Body of pancreas (tissue), 4 donors: ENCODE measurements around the gene SMCHD1. TPM values are rescaled to one million over a fixed set of nuclear protein-coding genes. Genes with fewer than 3 reads are reported as not detected.

Experiments used
- ATAC-seq: fragments of 150-250 bp; one replicate; pipeline ENCODE4 v1.9.1; 2016
- DNase-seq, 4 donors: peaks; one replicate each; pipeline ENCODE4 v3.0.0-alpha.2; 2019
- H3K27ac ChIP-seq, 4 donors: fragments of 200-600 bp; sonication (generic); 1 replicate in 3 of 4; 2 replicates in 1 of 4; pipeline versions ENCODE4 v1.5.1 to v1.6.1; 2016 to 2019; ENCODE audit warnings: mild to moderate bottlenecking in 1 of 4, mixed read lengths in 1 of 4, moderate library complexity in 1 of 4
- H3K27me3 ChIP-seq, 2 donors: fragments of 200-600 bp; sonication (generic); one replicate each; pipeline ENCODE4 v1.6.0; 2016; ENCODE audit warnings: mild to moderate bottlenecking in 1 of 2
- H3K36me3 ChIP-seq, 2 donors: fragments of 200-600 bp; sonication (generic); replicated peaks in 1 of 2; 2 replicates each; pipeline ENCODE4 v1.5.1; 2016; ENCODE audit warnings: low read depth in 2 of 2; ENCODE audit not compliant: insufficient read depth in 1 of 2
- H3K4me1 ChIP-seq: fragments of 200-600 bp; sonication (generic); one replicate; pipeline ENCODE4 v1.6.0; 2016
- H3K4me3 ChIP-seq, 2 donors: fragments of 200-600 bp; sonication (generic); 1 replicate in 1 of 2; 2 replicates in 1 of 2; pipeline ENCODE4 v1.5.1; 2016 to 2019
- H3K9me3 ChIP-seq, 3 donors: fragments of 200-600 bp; sonication (generic); 1 replicate in 2 of 3; 2 replicates in 1 of 3; pipeline ENCODE4 v1.5.1; 2016
- POLR2A ChIP-seq, 3 donors: fragments of 450-650 bp; IDR thresholded peaks; one replicate each; pipeline ENCODE4 v1.6.1; 2016; ENCODE audit warnings: antibody characterized with exemption in 3 of 3, mild to moderate bottlenecking in 2 of 3
- WGBS, 2 donors: methylation state at CpG; one replicate each; pipeline ENCODE4 v1.1.5; 2017; 5-methylcytosine and 5-hydroxymethylcytosine counted together
- intact Hi-C: fragments of 100-400 bp; cut with DNase I; formaldehyde crosslinking; loops from one replicate; pipeline ENCODE4 v1.15.1; 2023
- total RNA-seq, 2 donors: library from RNA; depleted of rRNA; stranded (reverse); fragments of >200 nt; gene quantifications; one replicate each; pipeline ENCODE4 v1.1.0, GENCODE V29; 2016
- TF ChIP-seq, protein P1 (sequence below), 7 experiments: fragments of 450-650 bp in 4 of 7; fragments of 200-600 bp in 3 of 7; sonication (generic) in 3 of 7; IDR thresholded peaks; one replicate each; pipeline ENCODE4 v1.5.1; 2016 to 2019; ENCODE audit warnings: antibody characterized with exemption in 7 of 7

SMCHD1 gene
- total RNA-seq, 2 donors from 2014 or later, result 56.0 to 100 TPM

DNA sequence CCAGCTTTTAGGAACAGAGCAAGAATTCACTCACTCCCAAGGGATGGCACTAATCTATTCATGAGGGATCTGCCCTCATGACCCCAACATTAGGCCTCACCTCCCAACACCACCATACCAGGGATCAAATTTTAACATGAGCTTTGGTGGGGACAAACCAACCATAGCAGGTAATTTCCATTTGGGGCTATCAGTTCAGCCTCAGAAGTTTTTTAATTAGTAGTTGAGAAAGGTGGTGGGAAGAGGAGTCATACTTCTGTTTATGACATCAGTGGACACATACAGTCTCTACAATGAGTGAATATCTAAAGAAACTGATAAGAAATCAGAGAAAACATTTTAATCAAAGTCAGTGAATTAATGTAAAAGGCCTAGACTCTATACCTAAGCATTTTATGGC lies 131.7 kb downstream of the SMCHD1 start:
- Histone ChIP-seq H3K36me3 (peaks cover 0 to 26% of the 10 kb centered on the region in 2 donors), H3K27ac (no peak overlapping the region), H3K4me1 (no peaks in the 10 kb centered on the region), H3K4me3 (no peak overlapping the region), H3K27me3 (no peaks in the 10 kb centered on the region), H3K9me3 (no peaks in the 10 kb centered on the region)
- TF ChIP-seq, protein P1, sequence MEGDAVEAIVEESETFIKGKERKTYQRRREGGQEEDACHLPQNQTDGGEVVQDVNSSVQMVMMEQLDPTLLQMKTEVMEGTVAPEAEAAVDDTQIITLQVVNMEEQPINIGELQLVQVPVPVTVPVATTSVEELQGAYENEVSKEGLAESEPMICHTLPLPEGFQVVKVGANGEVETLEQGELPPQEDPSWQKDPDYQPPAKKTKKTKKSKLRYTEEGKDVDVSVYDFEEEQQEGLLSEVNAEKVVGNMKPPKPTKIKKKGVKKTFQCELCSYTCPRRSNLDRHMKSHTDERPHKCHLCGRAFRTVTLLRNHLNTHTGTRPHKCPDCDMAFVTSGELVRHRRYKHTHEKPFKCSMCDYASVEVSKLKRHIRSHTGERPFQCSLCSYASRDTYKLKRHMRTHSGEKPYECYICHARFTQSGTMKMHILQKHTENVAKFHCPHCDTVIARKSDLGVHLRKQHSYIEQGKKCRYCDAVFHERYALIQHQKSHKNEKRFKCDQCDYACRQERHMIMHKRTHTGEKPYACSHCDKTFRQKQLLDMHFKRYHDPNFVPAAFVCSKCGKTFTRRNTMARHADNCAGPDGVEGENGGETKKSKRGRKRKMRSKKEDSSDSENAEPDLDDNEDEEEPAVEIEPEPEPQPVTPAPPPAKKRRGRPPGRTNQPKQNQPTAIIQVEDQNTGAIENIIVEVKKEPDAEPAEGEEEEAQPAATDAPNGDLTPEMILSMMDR (IDR thresholded peaks at IDR 0.05), result no peak
- no peak for TF ChIP-seq POLR2A (IDR thresholded peaks at IDR 0.05)
- intact Hi-C loops, result no loop called here
- ATAC-seq (no peak), DNase-seq (no peak)

DNA sequence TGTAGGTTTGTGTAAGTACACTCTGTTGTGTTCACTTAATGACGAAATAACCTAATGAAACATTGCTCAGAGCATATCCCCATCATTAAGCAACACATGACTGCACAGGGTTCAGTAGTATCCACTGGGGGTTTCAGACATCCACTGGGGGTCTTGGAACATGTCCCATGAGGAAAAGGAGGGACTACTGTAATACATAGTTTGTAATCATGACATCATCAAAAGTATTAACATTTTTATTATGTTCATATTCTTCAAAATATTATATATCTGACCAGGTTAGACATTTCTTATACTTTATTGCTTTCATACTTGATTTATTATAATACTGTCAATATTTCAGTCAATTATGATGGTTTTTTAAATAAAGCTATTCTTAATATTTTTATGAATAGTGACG lies 136.9 kb downstream of the SMCHD1 start:
- Histone ChIP-seq H3K4me3 (no peak overlapping the region), H3K27me3 (no peaks in the 10 kb centered on the region), H3K36me3 (peaks cover 12 to 15% of the 10 kb centered on the region in 2 donors), H3K4me1 (no peaks in the 10 kb centered on the region), H3K9me3 (no peaks in the 10 kb centered on the region), H3K27ac (no peak overlapping the region)
- DNase-seq, result no peak
- no peak for ATAC-seq
- TF ChIP-seq, protein P1 (IDR thresholded peaks at IDR 0.05), result no peak
- no peak for TF ChIP-seq POLR2A (IDR thresholded peaks at IDR 0.05)
- intact Hi-C loops, result no loop called here
- 95 to 98% methylated on average over 2 of the region's 2 CpGs for WGBS, 2 donors

DNA sequence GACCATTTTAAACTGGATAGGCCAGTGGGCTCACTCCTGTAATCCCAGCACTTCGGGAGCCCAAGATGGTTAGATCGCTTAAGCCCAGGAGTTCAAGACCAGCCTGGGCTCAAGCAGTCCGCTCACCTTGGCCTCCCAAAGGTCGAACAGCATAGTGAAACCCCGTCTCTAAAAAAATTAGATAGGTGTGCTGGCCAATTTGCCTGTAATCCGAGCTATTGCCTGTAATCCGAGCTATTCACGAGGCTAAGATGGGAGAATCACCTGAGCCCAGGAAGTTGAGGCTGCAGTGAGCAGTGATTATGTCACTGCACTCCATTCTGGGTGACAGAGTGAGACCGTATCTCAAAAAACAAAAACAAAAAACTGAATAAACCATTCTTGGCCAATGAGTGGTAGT lies 138.6 kb downstream of the SMCHD1 start:
- ATAC-seq, result no peak
- no peak for DNase-seq

DNA sequence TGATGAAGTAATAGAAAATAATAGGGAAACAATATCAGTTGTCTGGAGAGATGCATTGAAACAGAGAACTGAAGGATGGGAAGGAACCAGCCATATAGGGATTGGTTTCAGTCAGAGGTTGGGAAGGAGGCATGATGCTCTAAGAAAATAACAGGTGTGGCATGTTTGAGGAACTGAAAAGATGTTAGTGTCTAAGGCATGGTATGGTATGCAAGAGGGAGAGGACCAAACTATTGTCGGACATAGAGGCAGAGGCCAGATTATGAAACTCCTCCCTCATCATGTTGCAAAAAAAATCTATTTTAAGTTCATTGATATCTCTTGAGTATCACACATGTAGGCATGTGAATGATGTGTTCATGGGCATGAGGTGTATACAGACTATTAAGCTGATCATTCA lies 142.4 kb downstream of the SMCHD1 start:
- Histone ChIP-seq H3K9me3 (no peaks in the 10 kb centered on the region), H3K27ac (no peak overlapping the region), H3K36me3 (peaks cover 12 to 17% of the 10 kb centered on the region in 2 donors), H3K4me3 (no peak overlapping the region), H3K27me3 (no peaks in the 10 kb centered on the region), H3K4me1 (no peaks in the 10 kb centered on the region)
- ATAC-seq, result no peak
- no peak for DNase-seq
- intact Hi-C loops, result no loop called here
- 100% methylated on average over 1 of the region's 1 CpG for WGBS, 2 donors
- TF ChIP-seq, protein P1 (IDR thresholded peaks at IDR 0.05), result no peak
- TF ChIP-seq POLR2A (IDR thresholded peaks at IDR 0.05), result no peak

More for the DNA sequence above, 138.6 kb downstream of the SMCHD1 start:
- Histone ChIP-seq H3K36me3 (peaks cover 12 to 15% of the 10 kb centered on the region in 2 donors), H3K4me3 (no peak overlapping the region), H3K4me1 (no peaks in the 10 kb centered on the region), H3K27me3 (no peaks in the 10 kb centered on the region), H3K9me3 (no peaks in the 10 kb centered on the region), H3K27ac (no peak overlapping the region)
- no peak for TF ChIP-seq POLR2A (IDR thresholded peaks at IDR 0.05)
- TF ChIP-seq, protein P1 (IDR thresholded peaks at IDR 0.05), result no peak
- 94 to 98% methylated on average over 9 of the region's 9 CpGs for WGBS, 2 donors
- intact Hi-C loops, result no loop called here

DNA sequence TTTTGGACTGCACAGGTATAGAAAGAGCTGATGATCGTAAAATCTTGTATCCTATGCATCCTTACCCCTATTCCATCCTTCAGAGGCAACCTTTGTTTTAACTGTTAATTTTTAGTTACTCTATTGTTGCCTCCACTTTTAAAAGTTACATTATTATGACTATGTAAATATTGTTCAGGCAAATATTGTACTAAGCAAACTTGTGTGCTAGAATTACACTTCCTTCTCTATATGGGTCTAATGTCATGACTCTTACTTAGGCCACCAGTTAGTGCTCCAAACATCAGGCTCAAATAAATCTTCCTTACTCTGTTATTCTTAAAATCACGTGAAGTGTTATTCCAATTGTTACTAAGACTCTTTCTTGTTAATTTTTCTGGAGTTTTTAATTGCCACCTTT lies 143.8 kb downstream of the SMCHD1 start:
- H3K4me3 ChIP-seq, result no peak overlapping the region
- ATAC-seq (no peak), DNase-seq (no peak)
- H3K36me3 ChIP-seq, result peaks cover 12 to 17% of the 10 kb centered on the region in 2 donors
- WGBS, 2 donors, result 90 to 93% methylated on average over 2 of the region's 2 CpGs
- no peaks in the 10 kb centered on the region for H3K27me3 ChIP-seq
- H3K27ac ChIP-seq, result no peak overlapping the region
- H3K4me1 ChIP-seq, result no peaks in the 10 kb centered on the region
- TF ChIP-seq, protein P1 (IDR thresholded peaks at IDR 0.05), result no peak
- TF ChIP-seq POLR2A (IDR thresholded peaks at IDR 0.05), result no peak
- intact Hi-C loops, result no loop called here
- H3K9me3 ChIP-seq, result no peaks in the 10 kb centered on the region
